ENCODE measurements around the gene SLC2A5.

SLC2A5 gene

GRCh38 chr1:8985915-8986813 is 83.3 kb downstream of the SLC2A5 start:
- DNase-seq = no peak
- Histone ChIP-seq H3K27ac (no peak overlapping the region), H3K36me3 (no peaks in the 10 kb centered on the region), H3K27me3 (ENCODE audit: insufficient read depth, low read depth, severe bottlenecking) (no peaks in the 10 kb centered on the region), H3K4me3 (ENCODE audit: low read depth, low read length) (no peak overlapping the region), H3K9me3 (ENCODE audit: severe bottlenecking) (no peaks in the 10 kb centered on the region)
- TF ChIP-seq CTCF (IDR thresholded peaks at IDR 0.05; ENCODE audit: low read depth, low read length) = no peak
